Mesenchymal stem cell (in vitro differentiated cells and primary cell): ENCODE data around the gene CLCNKA.

ENCODE experiments used
- DNase-seq: peaks from one replicate; pipeline ENCODE4 v3.0.0-alpha.2; 2013
- H2AFZ ChIP-seq: one replicate; pipeline ENCODE4 v1.6.1; 2013; ENCODE audit warnings: low read depth, mild to moderate bottlenecking, control low read depth, inconsistent platforms, low read length, moderate library complexity
- H2AK5ac ChIP-seq: 2 replicates; pipeline ENCODE4 v1.6.1; 2013; ENCODE audit warnings: low read length, moderate library complexity, mild to moderate bottlenecking, inconsistent platforms; ENCODE audit not compliant: severe bottlenecking
- H2BK120ac ChIP-seq: one replicate; pipeline ENCODE4 v1.6.1; 2013; ENCODE audit warnings: low read depth, mild to moderate bottlenecking, inconsistent platforms, low read length, moderate library complexity
- H2BK12ac ChIP-seq, 2 experiments: one replicate each; pipeline ENCODE4 v1.6.1; 2013; ENCODE audit warnings: inconsistent platforms in 2 of 2, low read length in 2 of 2, mild to moderate bottlenecking in 2 of 2, moderate library complexity in 2 of 2, control low read depth in 1 of 2
- H2BK15ac ChIP-seq: one replicate; pipeline ENCODE4 v1.6.1; 2013; ENCODE audit warnings: mild to moderate bottlenecking, low read depth, inconsistent platforms; ENCODE audit not compliant: poor library complexity, severe bottlenecking
- H2BK5ac ChIP-seq: 2 replicates; pipeline ENCODE4 v1.6.1; 2013; ENCODE audit warnings: low read depth, mild to moderate bottlenecking, low read length, control low read depth, inconsistent platforms; ENCODE audit not compliant: poor library complexity, severe bottlenecking
- H3K14ac ChIP-seq, 2 experiments: one replicate each; pipeline ENCODE4 v1.6.1; 2013; ENCODE audit warnings: inconsistent platforms in 2 of 2, low read length in 2 of 2, control low read depth in 1 of 2, mild to moderate bottlenecking in 1 of 2, moderate library complexity in 1 of 2
- H3K18ac ChIP-seq, 2 experiments: one replicate each; pipeline ENCODE4 v1.6.1; 2013; ENCODE audit warnings: inconsistent platforms in 2 of 2, low read length in 2 of 2, control low read depth in 1 of 2, low read depth in 1 of 2, mild to moderate bottlenecking in 1 of 2
- H3K23ac ChIP-seq, 2 experiments: one replicate each; pipeline ENCODE4 v1.6.1; 2013; ENCODE audit warnings: inconsistent platforms in 2 of 2, low read length in 2 of 2, mild to moderate bottlenecking in 2 of 2, moderate library complexity in 2 of 2, control low read depth in 1 of 2
- H3K27ac ChIP-seq: 2 replicates; pipeline ENCODE4 v1.5.1; 2013; ENCODE audit warnings: mild to moderate bottlenecking, moderate library complexity, low read length, control low read depth, inconsistent platforms; ENCODE audit not compliant: poor library complexity, severe bottlenecking
- H3K27me3 ChIP-seq, 2 experiments: 2 replicates each; pipeline versions ENCODE4 v1.6.1 to v1.7.0; 2013; ENCODE audit warnings: low read length in 2 of 2, mild to moderate bottlenecking in 2 of 2, moderate library complexity in 2 of 2, control low read depth in 1 of 2, inconsistent platforms in 1 of 2; ENCODE audit not compliant: control insufficient read depth in 1 of 2, insufficient read depth in 1 of 2
- H3K36me3 ChIP-seq, 2 experiments: 2 replicates each; pipeline versions ENCODE4 v1.6.1 to v1.7.0; 2013; ENCODE audit warnings: low read length in 2 of 2, control low read depth in 1 of 2, inconsistent platforms in 1 of 2, low read depth in 1 of 2, mild to moderate bottlenecking in 1 of 2; ENCODE audit not compliant: insufficient read depth in 2 of 2, control insufficient read depth in 1 of 2
- H3K4ac ChIP-seq, 2 experiments: one replicate each; pipeline ENCODE4 v1.6.1; 2013; ENCODE audit warnings: inconsistent platforms in 2 of 2, low read length in 2 of 2, mild to moderate bottlenecking in 2 of 2, moderate library complexity in 2 of 2, control low read depth in 1 of 2, low read depth in 1 of 2
- H3K4me1 ChIP-seq: 2 replicates; pipeline ENCODE4 v1.6.1; 2013; ENCODE audit warnings: low read depth, low read length, control low read depth; ENCODE audit not compliant: control insufficient read depth, insufficient read depth
- H3K4me2 ChIP-seq: 2 replicates; pipeline ENCODE4 v1.6.1; 2013; ENCODE audit warnings: low read length, mild to moderate bottlenecking, inconsistent platforms; ENCODE audit not compliant: poor library complexity, severe bottlenecking
- H3K4me3 ChIP-seq, 2 experiments: 2 replicates each; pipeline versions ENCODE4 v1.5.1 to v1.7.0; 2013; ENCODE audit warnings: low read length in 2 of 2, mild to moderate bottlenecking in 2 of 2, control low read depth in 1 of 2, low read depth in 1 of 2; ENCODE audit not compliant: insufficient read depth in 1 of 2
- H3K79me1 ChIP-seq: replicated peaks from 2 replicates; pipeline ENCODE4 v1.6.1; 2013; ENCODE audit warnings: mild to moderate bottlenecking, control low read depth, low read length, inconsistent platforms; ENCODE audit not compliant: poor library complexity, severe bottlenecking
- H3K9ac ChIP-seq: 2 replicates; pipeline ENCODE4 v1.7.0; 2013; ENCODE audit warnings: mild to moderate bottlenecking, low read length, moderate library complexity
- H3K9me3 ChIP-seq: 2 replicates; pipeline ENCODE4 v1.7.0; 2013; ENCODE audit warnings: mild to moderate bottlenecking, low read length; ENCODE audit not compliant: control insufficient read depth
- H4K8ac ChIP-seq: one replicate; pipeline ENCODE4 v1.6.1; 2013; ENCODE audit warnings: inconsistent platforms, mild to moderate bottlenecking, low read length, moderate library complexity
- H4K91ac ChIP-seq: one replicate; pipeline ENCODE4 v1.6.1; 2013; ENCODE audit warnings: mild to moderate bottlenecking, low read length, inconsistent platforms
- WGBS: methylation state at CpG from one replicate; pipeline ENCODE4 v1.1.7; 2013; ENCODE audit warnings: mixed read lengths; 5-methylcytosine and 5-hydroxymethylcytosine counted together

CLCNKA gene

GRCh38 chr1:16071614-16072013 is 49.8 kb downstream of the CLCNKA start:
- no peak overlapping the region for H3K14ac ChIP-seq
- H2BK12ac ChIP-seq = no peak overlapping the region
- no peak overlapping the region for H3K27ac ChIP-seq
- no peaks in the 10 kb centered on the region for H3K36me3 ChIP-seq
- 98% methylated on average over 5 of the region's 6 CpGs for WGBS
- H3K4me2 ChIP-seq = no peak overlapping the region
- H4K91ac ChIP-seq = no peak overlapping the region
- no peak overlapping the region for H3K18ac ChIP-seq
- H3K4me1 ChIP-seq = peaks cover 46% of the 10 kb centered on the region
- H3K4me3 ChIP-seq = no peak overlapping the region
- H3K27me3 ChIP-seq = peaks cover 0 to 24% of the 10 kb centered on the region in 2 experiments
- H3K9ac ChIP-seq = no peak overlapping the region
- no peak overlapping the region for H2BK5ac ChIP-seq
- H4K8ac ChIP-seq = no peak overlapping the region
- H2AK5ac ChIP-seq = no peak overlapping the region
- H3K23ac ChIP-seq = no peak overlapping the region
- H2BK15ac ChIP-seq = no peak overlapping the region
- DNase-seq = no peak
- H2AFZ ChIP-seq = no peak overlapping the region
- H3K79me1 ChIP-seq = no peaks in the 10 kb centered on the region
- no peaks in the 10 kb centered on the region for H3K9me3 ChIP-seq
- no peak overlapping the region for H3K4ac ChIP-seq
- no peak overlapping the region for H2BK120ac ChIP-seq

DNA sequence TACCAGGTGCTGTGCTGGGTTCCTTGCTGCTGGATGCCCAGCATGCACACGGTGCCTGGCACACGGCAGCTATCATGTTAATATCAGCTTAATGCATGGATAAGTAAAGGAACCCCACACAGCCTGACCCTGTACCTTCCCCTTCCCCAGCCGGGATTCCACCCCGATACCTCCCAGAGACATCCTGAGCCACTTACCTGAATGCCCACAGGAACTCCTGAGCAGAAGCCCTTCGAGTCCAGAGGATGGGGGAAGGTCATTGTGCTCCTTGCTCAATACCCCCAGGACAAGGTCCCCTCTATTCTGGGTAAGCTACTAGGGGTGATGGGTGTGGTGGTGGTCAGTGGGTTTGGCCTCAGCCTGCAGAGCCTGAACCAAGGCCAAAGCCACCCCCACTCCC is 50.3 kb downstream of the CLCNKA start:
- Histone ChIP-seq H3K14ac (no peak overlapping the region), H3K4me1 (peaks cover 47% of the 10 kb centered on the region), H2BK5ac (no peak overlapping the region)

GRCh38 chr1:16072616-16073484 is 51.0 kb downstream of the CLCNKA start:
- no peak overlapping the region for H3K4ac ChIP-seq
- peak overlapping the region; percentile 87 for H3K4me2 ChIP-seq
- H2BK5ac ChIP-seq = no peak overlapping the region
- peak overlapping the region; percentile 54 for H2BK120ac ChIP-seq
- H3K18ac ChIP-seq = peak overlapping the region in 1 of 2 experiments; percentile 21
- no peak overlapping the region for H4K8ac ChIP-seq
- H3K4me3 ChIP-seq = peak overlapping the region; percentile 56 to 57
- 3% methylated on average over 31 of the region's 49 CpGs for WGBS
- H3K4me1 ChIP-seq = peaks cover 44% of the 10 kb centered on the region
- H2AK5ac ChIP-seq = no peak overlapping the region
- H3K14ac ChIP-seq = no peak overlapping the region
- H3K27ac ChIP-seq = no peak overlapping the region
- no peak overlapping the region for H4K91ac ChIP-seq
- DNase-seq = no peak
- no peaks in the 10 kb centered on the region for H3K36me3 ChIP-seq
- H2BK15ac ChIP-seq = peak overlapping the region; percentile 6
- H3K9me3 ChIP-seq = no peaks in the 10 kb centered on the region
- no peak overlapping the region for H2AFZ ChIP-seq
- no peak overlapping the region for H2BK12ac ChIP-seq
- no peaks in the 10 kb centered on the region for H3K79me1 ChIP-seq
- H3K23ac ChIP-seq = peak overlapping the region in 1 of 2 experiments; percentile 87
- H3K27me3 ChIP-seq = peaks cover 0 to 12% of the 10 kb centered on the region in 2 experiments
- H3K9ac ChIP-seq = peak overlapping the region; percentile 15

More for the DNA sequence above, 50.3 kb downstream of the CLCNKA start:
- no peak overlapping the region for H3K4ac ChIP-seq
- H2BK12ac ChIP-seq = no peak overlapping the region
- no peak overlapping the region for H3K27ac ChIP-seq
- no peaks in the 10 kb centered on the region for H3K79me1 ChIP-seq
- no peaks in the 10 kb centered on the region for H3K36me3 ChIP-seq
- H3K9me3 ChIP-seq = no peaks in the 10 kb centered on the region
- no peak overlapping the region for H2AFZ ChIP-seq
- no peak overlapping the region for H2AK5ac ChIP-seq
- H3K9ac ChIP-seq = no peak overlapping the region
- no peak overlapping the region for H2BK15ac ChIP-seq
- no peak overlapping the region for H4K8ac ChIP-seq
- no peak overlapping the region for H3K18ac ChIP-seq
- peaks cover 0 to 20% of the 10 kb centered on the region in 2 experiments for H3K27me3 ChIP-seq
- WGBS = 82% methylated on average over 4 of the region's 5 CpGs
- H3K4me3 ChIP-seq = no peak overlapping the region
- no peak overlapping the region for H3K23ac ChIP-seq
- no peak overlapping the region for H3K4me2 ChIP-seq
- no peak for DNase-seq
- no peak overlapping the region for H2BK120ac ChIP-seq
- H4K91ac ChIP-seq = no peak overlapping the region

DNA sequence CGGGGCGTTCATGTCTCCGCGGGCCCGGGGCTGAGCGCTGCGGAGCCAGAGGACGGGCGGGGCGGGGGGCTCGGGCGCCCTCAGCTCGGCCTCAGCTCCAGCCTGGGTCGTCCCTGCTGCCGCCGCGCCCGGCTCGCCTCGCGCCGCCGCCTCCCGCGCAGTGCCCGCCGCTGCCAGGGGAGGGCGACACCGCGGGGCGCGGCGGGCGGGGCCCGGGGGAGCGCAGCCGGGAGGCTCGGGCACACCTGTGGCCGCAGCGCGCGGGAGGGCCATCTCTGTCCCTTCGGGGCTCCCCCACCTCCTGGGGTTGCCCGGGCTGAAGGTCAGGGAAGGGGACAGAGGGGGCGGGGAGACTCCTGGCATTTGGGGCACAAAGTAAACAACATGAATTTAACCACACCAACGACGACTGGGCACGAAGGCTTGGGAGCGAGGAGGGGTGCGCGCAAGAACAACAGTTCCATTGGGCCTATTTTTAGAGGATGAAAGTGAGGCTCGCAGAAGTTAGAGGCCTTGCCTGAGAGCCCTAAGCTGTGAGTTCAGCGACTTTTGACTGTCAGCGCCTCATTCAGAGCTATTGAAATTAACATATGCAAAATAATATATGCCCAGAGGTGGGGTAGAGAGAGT is 51.8 kb downstream of the CLCNKA start, which contains the start of gene FAM131C:
FAM131C (minus strand) TSS at position 162 of the 630 bp plus-strand sequence. CDS start 209 bp downstream, outside the sequence.
- H2BK5ac ChIP-seq = no peak within 1 kb of the TSS
- H4K8ac ChIP-seq = no peak within 1 kb of the TSS
- no peaks in the 10 kb centered on the region for H3K36me3 ChIP-seq
- no peak within 1 kb of the TSS for H3K27ac ChIP-seq
- H3K4me1 ChIP-seq = peaks cover 40% of the 10 kb centered on the region
- H2AK5ac ChIP-seq = peak within 1 kb of the TSS; percentile 13
- H3K9me3 ChIP-seq = no peaks in the 10 kb centered on the region
- H3K14ac ChIP-seq = peak within 1 kb of the TSS in 1 of 2 experiments; percentile 36
- WGBS = 2% methylated on average over 21 of the region's 54 CpGs
- H2BK12ac ChIP-seq = peak within 1 kb of the TSS in 1 of 2 experiments; percentile 34
- peak within 1 kb of the TSS in 1 of 2 experiments; percentile 87 for H3K23ac ChIP-seq
- peak within 1 kb of the TSS; percentile 6 for H2BK15ac ChIP-seq
- H2BK120ac ChIP-seq = peak within 1 kb of the TSS; percentile 54
- peak within 1 kb of the TSS in 1 of 2 experiments; percentile 34 for H3K18ac ChIP-seq
- no peak within 1 kb of the TSS for H3K4ac ChIP-seq
- H3K9ac ChIP-seq = peak within 1 kb of the TSS; percentile 38
- H2AFZ ChIP-seq = peak within 1 kb of the TSS; percentile 19
- no peaks in the 10 kb centered on the region for H3K79me1 ChIP-seq
- no peak within 1 kb of the TSS for H4K91ac ChIP-seq
- DNase-seq = no peak
- peak within 1 kb of the TSS; percentile 57 to 71 for H3K4me3 ChIP-seq
- peaks cover 0 to 7% of the 10 kb centered on the region in 2 experiments for H3K27me3 ChIP-seq
- peak within 1 kb of the TSS; percentile 87 for H3K4me2 ChIP-seq
